ENCODE results near the gene SPP2. TPM values are rescaled to one million over a fixed set of nuclear protein-coding genes. Genes with fewer than 3 reads are reported as not detected.
A peak's percentile ranks its signal among the peaks of the same experiment; 100 is the strongest.

The SPP2 gene
- polyA plus RNA-seq, 1 donor from 2014 or later, result not detected

DNA sequence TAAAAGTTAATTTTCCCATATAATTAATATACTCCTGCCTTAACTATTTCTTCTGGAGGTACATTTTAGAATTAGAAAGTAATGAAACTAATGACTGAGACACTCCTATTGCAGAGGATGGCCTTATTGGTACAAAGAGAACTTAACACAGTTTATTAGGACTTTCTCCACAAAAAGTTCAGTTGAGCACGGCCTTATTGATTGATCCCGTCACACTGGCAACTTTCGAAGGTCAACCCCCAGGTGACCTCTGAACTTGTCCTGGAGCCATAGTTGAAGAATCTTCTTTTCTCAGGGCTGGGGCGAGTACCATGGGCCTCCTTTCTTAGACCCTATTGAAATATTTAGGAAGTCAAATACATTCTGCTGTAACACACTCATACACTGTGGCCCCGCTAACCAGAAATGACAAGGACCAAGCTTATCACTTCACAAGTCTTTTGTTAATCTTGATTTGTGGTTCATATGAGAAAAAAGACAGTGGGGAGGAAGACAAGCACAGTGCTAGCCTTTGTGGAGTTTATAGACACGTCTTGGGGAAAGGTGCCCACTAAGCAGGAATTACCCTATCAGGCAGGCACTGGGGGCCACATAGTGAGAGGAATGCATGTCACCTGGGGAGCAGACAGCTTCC lies 11.2 kb downstream of the SPP2 start:
- H3K27me3 Mint-ChIP-seq, result peaks cover 29% of the 10 kb centered on the region
- H3K9me3 Mint-ChIP-seq, result no peaks in the 10 kb centered on the region

DNA sequence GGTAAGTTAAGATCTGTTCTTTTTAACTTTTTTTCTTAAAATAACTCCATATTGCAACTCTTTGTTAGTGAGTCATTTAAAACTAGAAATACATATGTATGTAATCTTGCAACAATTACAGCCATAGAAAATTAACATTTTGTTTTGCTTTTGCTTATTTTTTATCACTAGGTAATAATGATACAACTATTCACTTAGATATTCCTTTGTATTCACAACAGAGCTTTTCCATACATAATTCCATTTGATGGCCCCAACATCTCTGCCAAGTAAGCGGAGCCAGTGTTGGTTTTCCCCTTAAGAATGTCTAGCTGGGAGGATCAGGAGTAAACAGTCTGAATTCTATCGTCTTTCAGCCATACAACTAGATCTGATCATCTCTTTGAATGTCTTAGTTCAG lies 16.1 kb downstream of the SPP2 start:
- Mint-ChIP-seq H3K4me3 (no peak overlapping the region), H3K4me1 (peaks cover 0 to 2% (median 0%) of the 10 kb centered on the region in 3 donors), H3K27me3 (peaks cover 8% of the 10 kb centered on the region), H3K36me3 (no peaks in the 10 kb centered on the region), H3K27ac (no peak overlapping the region), H3K9me3 (peaks cover 0 to 11% (median 3%) of the 10 kb centered on the region in 3 donors)

More for the DNA sequence above, 11.2 kb downstream of the SPP2 start:
- H3K27ac Mint-ChIP-seq, result peak overlapping the region in 1 of 3 donors; percentile 50
- H3K4me3 Mint-ChIP-seq, result peak overlapping the region in 1 of 4 donors; percentile 3
- no peaks in the 10 kb centered on the region for H3K36me3 Mint-ChIP-seq
- peaks cover 0 to 2% (median 0%) of the 10 kb centered on the region in 3 donors for H3K4me1 Mint-ChIP-seq

- no peaks in the 10 kb centered on the region for H3K36me3 Mint-ChIP-seq
- H3K27ac Mint-ChIP-seq, result no peak overlapping the region
- H3K4me3 Mint-ChIP-seq, result no peak overlapping the region
- H3K4me1 Mint-ChIP-seq, result peaks cover 0 to 2% (median 0%) of the 10 kb centered on the region in 3 donors
- peaks cover 0 to 11% (median 10%) of the 10 kb centered on the region in 3 donors for H3K9me3 Mint-ChIP-seq
- H3K27me3 Mint-ChIP-seq, result peaks cover 10% of the 10 kb centered on the region
These were observed 21.2 kb downstream of the SPP2 start for GRCh38 chr2:234071664-234072063.

GRCh38 chr2:234072454-234072853 lies 22.0 kb downstream of the SPP2 start:
- Mint-ChIP-seq H3K4me3 (no peak overlapping the region), H3K4me1 (peaks cover 0 to 2% (median 0%) of the 10 kb centered on the region in 3 donors), H3K27ac (no peak overlapping the region), H3K9me3 (peaks cover 0 to 11% (median 10%) of the 10 kb centered on the region in 3 donors), H3K36me3 (no peaks in the 10 kb centered on the region), H3K27me3 (peaks cover 10% of the 10 kb centered on the region)

GRCh38 chr2:234074751-234075517 lies 24.4 kb downstream of the SPP2 start:
- H3K4me3 Mint-ChIP-seq, result peak overlapping the region in 1 of 4 donors; percentile 39
- no peaks in the 10 kb centered on the region for H3K36me3 Mint-ChIP-seq
- peaks cover 9% of the 10 kb centered on the region for H3K27me3 Mint-ChIP-seq

GRCh38 chr2:234075518-234075915 lies 25.0 kb downstream of the SPP2 start:
- H3K36me3 Mint-ChIP-seq, result no peaks in the 10 kb centered on the region
- peaks cover 0 to 10% (median 0%) of the 10 kb centered on the region in 3 donors for H3K9me3 Mint-ChIP-seq
- peak overlapping the region in 1 of 3 donors; percentile 89 for H3K27ac Mint-ChIP-seq
- peaks cover 9% of the 10 kb centered on the region for H3K27me3 Mint-ChIP-seq
- peaks cover 0 to 2% (median 0%) of the 10 kb centered on the region in 3 donors for H3K4me1 Mint-ChIP-seq
- H3K4me3 Mint-ChIP-seq, result peak overlapping the region in 1 of 4 donors; percentile 39

More at GRCh38 chr2:234074751-234075517, 24.4 kb downstream of the SPP2 start:
- peaks cover 0 to 10% (median 0%) of the 10 kb centered on the region in 3 donors for H3K9me3 Mint-ChIP-seq
- H3K27ac Mint-ChIP-seq, result peak overlapping the region in 1 of 3 donors; percentile 89
- H3K4me1 Mint-ChIP-seq, result peaks cover 0 to 2% (median 0%) of the 10 kb centered on the region in 3 donors

DNA sequence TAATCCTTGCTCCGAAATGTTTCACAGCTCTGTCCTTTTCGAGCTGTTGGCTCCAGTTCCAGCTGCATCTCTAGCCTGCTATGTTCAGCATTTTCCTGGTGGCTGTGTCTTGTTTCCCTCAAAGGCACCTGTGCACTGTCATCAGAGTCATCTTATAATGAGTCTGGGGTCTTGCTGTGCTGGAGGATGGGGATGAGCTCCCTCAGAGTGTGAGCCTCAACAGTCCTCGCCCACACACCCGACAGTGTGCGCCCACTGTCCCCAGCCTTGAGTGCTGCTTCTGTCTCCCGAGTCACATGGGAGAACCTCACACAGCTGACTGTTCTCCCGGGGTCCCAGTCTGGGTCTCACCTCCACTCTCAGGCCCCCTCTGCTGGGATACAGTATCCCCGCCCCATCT lies 25.4 kb downstream of the SPP2 start:
- no peak overlapping the region for H3K4me3 Mint-ChIP-seq
- H3K9me3 Mint-ChIP-seq, result peaks cover 0 to 10% (median 0%) of the 10 kb centered on the region in 3 donors
- H3K27ac Mint-ChIP-seq, result no peak overlapping the region
- H3K27me3 Mint-ChIP-seq, result peaks cover 6% of the 10 kb centered on the region
- no peaks in the 10 kb centered on the region for H3K36me3 Mint-ChIP-seq
- peaks cover 0 to 2% (median 0%) of the 10 kb centered on the region in 3 donors for H3K4me1 Mint-ChIP-seq

- H3K36me3 Mint-ChIP-seq, result no peaks in the 10 kb centered on the region
- peaks cover 5% of the 10 kb centered on the region for H3K27me3 Mint-ChIP-seq
- peaks cover 0 to 12% (median 2%) of the 10 kb centered on the region in 3 donors for H3K9me3 Mint-ChIP-seq
- H3K4me3 Mint-ChIP-seq, result no peak overlapping the region
- peaks cover 0 to 2% (median 0%) of the 10 kb centered on the region in 3 donors for H3K4me1 Mint-ChIP-seq
- H3K27ac Mint-ChIP-seq, result no peak overlapping the region
These were observed 25.9 kb downstream of the SPP2 start for GRCh38 chr2:234076451-234076850.

- peaks cover 0 to 12% (median 2%) of the 10 kb centered on the region in 3 donors for H3K9me3 Mint-ChIP-seq
- H3K4me3 Mint-ChIP-seq, result no peak overlapping the region
- peaks cover 0 to 4% (median 2%) of the 10 kb centered on the region in 3 donors for H3K4me1 Mint-ChIP-seq
- H3K36me3 Mint-ChIP-seq, result no peaks in the 10 kb centered on the region
- H3K27me3 Mint-ChIP-seq, result peaks cover 18% of the 10 kb centered on the region
- H3K27ac Mint-ChIP-seq, result no peak overlapping the region
These were observed 27.6 kb downstream of the SPP2 start for GRCh38 chr2:234078129-234078528.

- Mint-ChIP-seq H3K4me3 (no peak overlapping the region), H3K4me1 (peaks cover 5 to 15% (median 10%) of the 10 kb centered on the region in 3 donors), H3K27ac (no peak overlapping the region), H3K27me3 (peaks cover 37% of the 10 kb centered on the region), H3K36me3 (no peaks in the 10 kb centered on the region), H3K9me3 (peaks cover 2 to 5% (median 3%) of the 10 kb centered on the region in 3 donors)
These were observed 31.7 kb downstream of the SPP2 start for GRCh38 chr2:234081970-234082822.

- H3K27ac Mint-ChIP-seq, result no peak overlapping the region
- H3K27me3 Mint-ChIP-seq, result peaks cover 42% of the 10 kb centered on the region
- H3K9me3 Mint-ChIP-seq, result peaks cover 3 to 12% (median 9%) of the 10 kb centered on the region in 3 donors
- no peak overlapping the region for H3K4me3 Mint-ChIP-seq
- no peaks in the 10 kb centered on the region for H3K36me3 Mint-ChIP-seq
- peaks cover 5 to 15% (median 10%) of the 10 kb centered on the region in 3 donors for H3K4me1 Mint-ChIP-seq
These were observed 33.3 kb downstream of the SPP2 start for GRCh38 chr2:234083572-234084348.

DNA sequence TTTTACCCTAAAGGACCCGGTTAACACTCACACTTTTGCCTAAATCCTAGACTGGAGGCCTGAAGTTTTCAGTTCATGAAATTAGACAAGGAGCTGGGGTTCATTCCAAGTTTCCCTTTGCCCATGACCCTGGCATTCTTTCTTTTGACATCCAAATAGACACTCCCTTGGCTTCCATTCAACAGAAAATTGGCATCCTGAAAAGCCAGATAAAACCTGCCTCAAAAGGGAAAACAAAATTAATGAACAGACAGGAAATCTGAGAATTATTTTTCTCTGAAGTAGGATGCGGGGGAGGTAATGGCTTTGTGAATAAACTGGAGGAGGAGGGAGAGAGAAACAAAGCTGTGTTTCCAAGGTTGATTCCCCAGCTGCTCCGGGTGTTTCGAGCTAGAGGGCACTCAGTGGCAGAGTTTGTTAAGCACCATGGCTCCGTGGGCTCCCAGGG lies 41.0 kb downstream of the SPP2 start:
- no peak overlapping the region for H3K4me3 Mint-ChIP-seq
- H3K36me3 Mint-ChIP-seq, result peaks cover 2% of the 10 kb centered on the region
- peaks cover 22% of the 10 kb centered on the region for H3K27me3 Mint-ChIP-seq
- peaks cover 0 to 2% (median 0%) of the 10 kb centered on the region in 3 donors for H3K4me1 Mint-ChIP-seq
- H3K9me3 Mint-ChIP-seq, result peaks cover 1 to 12% (median 8%) of the 10 kb centered on the region in 3 donors
- H3K27ac Mint-ChIP-seq, result no peak overlapping the region

GRCh38 chr2:234091883-234092282 lies 41.4 kb downstream of the SPP2 start:
- H3K9me3 Mint-ChIP-seq, result peaks cover under 1 to 12% (median 8%) of the 10 kb centered on the region in 3 donors

GRCh38 chr2:234092344-234092743 lies 41.8 kb downstream of the SPP2 start:
- Mint-ChIP-seq H3K9me3 (peaks cover 0 to 9% (median 8%) of the 10 kb centered on the region in 3 donors), H3K27me3 (peaks cover 19% of the 10 kb centered on the region), H3K36me3 (peaks cover 2% of the 10 kb centered on the region), H3K4me1 (peaks cover 0 to 2% (median 0%) of the 10 kb centered on the region in 3 donors), H3K4me3 (no peak overlapping the region), H3K27ac (no peak overlapping the region)

More at GRCh38 chr2:234091883-234092282, 41.4 kb downstream of the SPP2 start:
- Mint-ChIP-seq H3K4me1 (peaks cover 0 to 2% (median 0%) of the 10 kb centered on the region in 3 donors), H3K27me3 (peaks cover 22% of the 10 kb centered on the region), H3K36me3 (peaks cover 2% of the 10 kb centered on the region), H3K4me3 (no peak overlapping the region), H3K27ac (no peak overlapping the region)
